ENCODE data around the gene SLC6A1. TPM values are rescaled to one million over a fixed set of nuclear protein-coding genes. Genes with fewer than 3 reads are reported as not detected.

Gene SLC6A1
- total RNA-seq, 1 experiment from 2014 or later = not detected

DNA sequence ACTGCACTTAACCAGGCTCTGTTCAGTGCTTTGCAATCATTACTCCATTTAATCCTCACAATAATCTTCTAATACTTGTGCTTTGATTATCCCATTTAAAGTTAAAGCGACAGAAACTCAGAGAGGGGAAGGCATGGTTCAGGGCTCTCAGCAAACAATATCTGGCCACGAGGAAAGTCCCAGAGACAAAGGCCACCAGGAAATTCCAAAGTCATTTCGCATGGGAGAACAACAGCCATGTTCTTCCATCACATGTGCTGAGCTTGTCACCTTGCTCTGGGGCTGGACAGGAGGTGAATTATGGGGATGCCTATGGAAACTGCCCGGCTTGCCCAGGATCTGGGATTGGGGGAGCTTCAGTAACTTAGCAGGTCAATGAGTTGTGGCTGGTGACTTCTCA, 95.5 kb downstream of the SLC6A1 start:
- TF ChIP-seq, protein P1, sequence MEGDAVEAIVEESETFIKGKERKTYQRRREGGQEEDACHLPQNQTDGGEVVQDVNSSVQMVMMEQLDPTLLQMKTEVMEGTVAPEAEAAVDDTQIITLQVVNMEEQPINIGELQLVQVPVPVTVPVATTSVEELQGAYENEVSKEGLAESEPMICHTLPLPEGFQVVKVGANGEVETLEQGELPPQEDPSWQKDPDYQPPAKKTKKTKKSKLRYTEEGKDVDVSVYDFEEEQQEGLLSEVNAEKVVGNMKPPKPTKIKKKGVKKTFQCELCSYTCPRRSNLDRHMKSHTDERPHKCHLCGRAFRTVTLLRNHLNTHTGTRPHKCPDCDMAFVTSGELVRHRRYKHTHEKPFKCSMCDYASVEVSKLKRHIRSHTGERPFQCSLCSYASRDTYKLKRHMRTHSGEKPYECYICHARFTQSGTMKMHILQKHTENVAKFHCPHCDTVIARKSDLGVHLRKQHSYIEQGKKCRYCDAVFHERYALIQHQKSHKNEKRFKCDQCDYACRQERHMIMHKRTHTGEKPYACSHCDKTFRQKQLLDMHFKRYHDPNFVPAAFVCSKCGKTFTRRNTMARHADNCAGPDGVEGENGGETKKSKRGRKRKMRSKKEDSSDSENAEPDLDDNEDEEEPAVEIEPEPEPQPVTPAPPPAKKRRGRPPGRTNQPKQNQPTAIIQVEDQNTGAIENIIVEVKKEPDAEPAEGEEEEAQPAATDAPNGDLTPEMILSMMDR (IDR thresholded peaks at IDR 0.05; ENCODE audit: insufficient read depth in 1 of 2, low read depth in 1 of 2, low read length in 1 of 2, severe bottlenecking in 1 of 2, unreplicated experiment in 1 of 2) = no peak

DNA sequence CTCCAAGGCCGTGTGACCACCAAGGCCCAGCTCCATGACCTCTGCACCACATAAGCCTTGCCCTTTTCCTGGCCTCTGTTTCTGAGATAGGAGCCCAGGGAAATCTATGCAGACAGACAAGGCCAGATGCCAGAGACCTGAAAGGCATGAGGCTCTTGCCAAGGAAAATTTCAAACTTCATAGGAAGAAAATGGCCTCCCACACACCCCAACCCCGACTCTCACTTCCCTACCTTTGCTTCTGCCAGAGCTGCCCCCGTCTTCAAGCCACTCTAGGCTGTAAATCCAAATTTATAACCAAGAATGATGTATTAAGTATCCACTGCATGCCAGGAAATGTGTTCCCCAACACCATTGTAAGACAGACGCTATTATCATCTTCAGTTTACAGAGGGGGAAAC, 96.3 kb downstream of the SLC6A1 start:
- Mint-ChIP-seq H3K9me3 (ENCODE audit: unreplicated experiment) (no peaks in the 10 kb centered on the region), H3K36me3 (ENCODE audit: insufficient read depth, unreplicated experiment) (no peaks in the 10 kb centered on the region), H3K27ac (ENCODE audit: unreplicated experiment) (no peak overlapping the region), H3K27me3 (ENCODE audit: insufficient read depth, unreplicated experiment) (no peaks in the 10 kb centered on the region), H3K4me1 (ENCODE audit: low read depth, unreplicated experiment) (no peaks in the 10 kb centered on the region), H3K4me3 (ENCODE audit: unreplicated experiment) (no peak overlapping the region)
- Histone ChIP-seq H3K4me1 (peaks cover 10% of the 10 kb centered on the region), H3K36me3 (ENCODE audit: control insufficient read depth, insufficient read depth, low read length) (no peaks in the 10 kb centered on the region), H3K4me3 (ENCODE audit: low read depth, low read length) (no peak overlapping the region), H3K27me3 (replicated peaks; ENCODE audit: control insufficient read depth, insufficient read depth, low read length) (no peaks in the 10 kb centered on the region), H3K9me3 (no peaks in the 10 kb centered on the region)
- ChIA-PET POLR2A (no interaction called here), CTCF (no interaction called here)
- no peak for DNase-seq
- BruUV-seq (replicated peaks) = no TSS peak
- TF ChIP-seq, protein P1 (IDR thresholded peaks at IDR 0.05; ENCODE audit: insufficient read depth in 1 of 2, low read depth in 1 of 2, low read length in 1 of 2, severe bottlenecking in 1 of 2, unreplicated experiment in 1 of 2) = no peak
- intact Hi-C loops (cut with micrococcal nuclease; ENCODE audit: unreplicated experiment) = no loop called here

More for the DNA sequence above, 95.5 kb downstream of the SLC6A1 start:
- Histone ChIP-seq H3K4me3 (ENCODE audit: low read depth, low read length) (no peak overlapping the region), H3K27me3 (replicated peaks; ENCODE audit: control insufficient read depth, insufficient read depth, low read length) (no peaks in the 10 kb centered on the region), H3K9me3 (no peaks in the 10 kb centered on the region), H3K4me1 (peaks cover 10% of the 10 kb centered on the region), H3K36me3 (ENCODE audit: control insufficient read depth, insufficient read depth, low read length) (no peaks in the 10 kb centered on the region)
- ChIA-PET CTCF (no interaction called here), POLR2A (interaction anchor here (0.6 kb wide), 1 partner anchor 1068 kb away, joined by 3 read pairs; no protein-coding TSS in a partner anchor)
- Mint-ChIP-seq H3K9me3 (ENCODE audit: unreplicated experiment) (no peaks in the 10 kb centered on the region), H3K4me1 (ENCODE audit: low read depth, unreplicated experiment) (no peaks in the 10 kb centered on the region), H3K4me3 (ENCODE audit: unreplicated experiment) (no peak overlapping the region), H3K27me3 (ENCODE audit: insufficient read depth, unreplicated experiment) (no peaks in the 10 kb centered on the region), H3K36me3 (ENCODE audit: insufficient read depth, unreplicated experiment) (no peaks in the 10 kb centered on the region), H3K27ac (ENCODE audit: unreplicated experiment) (no peak overlapping the region)
- DNase-seq = no peak
- intact Hi-C loops (cut with micrococcal nuclease; ENCODE audit: unreplicated experiment) = no loop called here
- no TSS peak for BruUV-seq (replicated peaks)

Other genes starting within 250 kb of the SLC6A1 start
- gene SLC6A11, start 176.5 kb upstream of the SLC6A1 start, total RNA-seq (2022) = not detected in 2 replicates
- 1.3 and 1.6 TPM in 2 replicates for gene HRH1, start 161.7 kb downstream of the SLC6A1 start, total RNA-seq (2022)